ENCODE measurements around the gene ANAPC2. TPM values are rescaled to one million over a fixed set of nuclear protein-coding genes. Genes with fewer than 3 reads are reported as not detected.
A peak's percentile ranks its signal among the peaks of the same experiment; 100 is the strongest.

The ANAPC2 gene
- total RNA-seq, 4 donors from 2014 or later: 37.7 to 118 (median 78.7) TPM

GRCh38 chr9:137231372-137232039 is 43.1 kb upstream of the ANAPC2 start:
- Histone ChIP-seq H3K4me1 (peaks cover 9 to 79% (median 19%) of the 10 kb centered on the region in 4 donors), H3K27me3 (peaks cover 0 to 4% of the 10 kb centered on the region in 2 donors), H3K9me3 (peaks cover 0 to 4% (median 0%) of the 10 kb centered on the region in 4 donors), H3K36me3 (no peaks in the 10 kb centered on the region), H3K4me3 (no peak overlapping the region), H3K27ac (peak overlapping the region in 1 of 4 donors; percentile 72)
- DNase-seq: no peak
- TF ChIP-seq POLR2A (IDR thresholded peaks at IDR 0.05) (no peak), CTCF (IDR thresholded peaks at IDR 0.05) (no peak)

- peak within 1 kb of the TSS in 2 of 4 donors; percentile 11 to 14 for H3K4me3 ChIP-seq
- H3K27ac ChIP-seq: peak within 1 kb of the TSS in 2 of 4 donors; percentile 72 to 80
- H3K27me3 ChIP-seq: peaks cover 0 to 4% of the 10 kb centered on the region in 2 donors
- DNase-seq: no peak
- H3K36me3 ChIP-seq: no peaks in the 10 kb centered on the region
- TF ChIP-seq POLR2A (IDR thresholded peaks at IDR 0.05): no peak
- no peak for TF ChIP-seq CTCF (IDR thresholded peaks at IDR 0.05)
- H3K4me1 ChIP-seq: peaks cover 2 to 74% (median 16%) of the 10 kb centered on the region in 4 donors
- peaks cover 0 to 4% (median 0%) of the 10 kb centered on the region in 4 donors for H3K9me3 ChIP-seq
Observed at GRCh38 chr9:137230705-137231371, 42.5 kb upstream of the ANAPC2 start, which contains the start of gene SLC34A3. Gene SLC34A3, plus strand, starts transcription at chr9:137230901. Its CDS starts 802 bp downstream, at chr9:137231703.

GRCh38 chr9:137229903-137230704 is 41.7 kb upstream of the ANAPC2 start:
- H3K36me3 ChIP-seq: no peaks in the 10 kb centered on the region
- H3K27me3 ChIP-seq: peaks cover 0 to 4% of the 10 kb centered on the region in 2 donors
- H3K4me3 ChIP-seq: peak overlapping the region in 2 of 4 donors; percentile 11 to 14
- H3K27ac ChIP-seq: peak overlapping the region in 2 of 4 donors; percentile 72 to 80
- TF ChIP-seq CTCF (IDR thresholded peaks at IDR 0.05) (no peak), POLR2A (IDR thresholded peaks at IDR 0.05) (no peak)
- H3K9me3 ChIP-seq: peaks cover 0 to 4% (median 0%) of the 10 kb centered on the region in 4 donors
- peak in 1 of 3 donors; percentile 74 for DNase-seq
- H3K4me1 ChIP-seq: peaks cover 0 to 69% (median 12%) of the 10 kb centered on the region in 4 donors

- Histone ChIP-seq H3K4me3 (peak overlapping the region in 2 of 4 donors; percentile 11 to 14), H3K27me3 (peaks cover 0 to 4% of the 10 kb centered on the region in 2 donors)
- TF ChIP-seq POLR2A (IDR thresholded peaks at IDR 0.05) (no peak), CTCF (IDR thresholded peaks at IDR 0.05) (no peak)
Observed at GRCh38 chr9:137228968-137229896, 40.9 kb upstream of the ANAPC2 start.

More at GRCh38 chr9:137228968-137229896, 40.9 kb upstream of the ANAPC2 start:
- peaks cover 0 to 4% (median 0%) of the 10 kb centered on the region in 4 donors for H3K9me3 ChIP-seq
- no peaks in the 10 kb centered on the region for H3K36me3 ChIP-seq
- peaks cover 0 to 69% (median 8%) of the 10 kb centered on the region in 4 donors for H3K4me1 ChIP-seq
- peak overlapping the region in 2 of 4 donors; percentile 72 to 80 for H3K27ac ChIP-seq
- DNase-seq: no peak
